B cell (primary cell): Measurements from ENCODE around the gene KAZN. TPM values are rescaled to one million over a fixed set of nuclear protein-coding genes. Genes with fewer than 3 reads are reported as not detected.

Source experiments
- ATAC-seq: fragments of 200-7000 bp; cut with Tn5 transposase; one replicate; pipeline ENCODE4 v1.10.0; 2021; ENCODE audit warnings: low read depth, mild to moderate bottlenecking, moderate number of reproducible peaks, moderate library complexity
- CTCF ChIA-PET: fragments of 350-600 bp; sonication (Branson Sonifier 250); formaldehyde crosslinking; loops from one replicate; lab custom pipeline; 2021; ENCODE audit warnings: antibody characterized with exemption, inconsistent platforms; lab: Charles Lee
- POLR2A ChIA-PET: fragments of 350-600 bp; sonication (Branson Sonifier 250); formaldehyde crosslinking; loops from one replicate; lab custom pipeline; 2021; ENCODE audit warnings: antibody characterized with exemption; lab: Charles Lee
- DNase-seq: peaks from one replicate; pipeline ENCODE4 v3.0.0; 2013
- H2AFZ ChIP-seq: 2 replicates; pipeline ENCODE4 v1.6.1; 2012; ENCODE audit warnings: mild to moderate bottlenecking, low read depth, low read length; ENCODE audit not compliant: insufficient read depth, poor library complexity, severe bottlenecking
- H3K27ac ChIP-seq, 2 donors: 1 replicate in 1 of 2; 2 replicates in 1 of 2; pipeline ENCODE4 v1.5.1; 2012 to 2013; ENCODE audit warnings: low read length in 2 of 2, mild to moderate bottlenecking in 2 of 2, moderate library complexity in 1 of 2
- H3K27me3 ChIP-seq, 4 experiments: fragments of 200-600 bp in 1 of 4; sonication (generic) in 1 of 4; replicated peaks in 1 of 4; 1 replicate in 2 of 4; 2 replicates in 2 of 4; pipeline versions ENCODE4 v1.6.1 to v1.7.0; 2013 to 2016; ENCODE audit warnings: low read length in 3 of 4, mild to moderate bottlenecking in 2 of 4, mixed read lengths in 1 of 4, moderate library complexity in 1 of 4; ENCODE audit not compliant: insufficient read depth in 4 of 4, control insufficient read depth in 3 of 4; ENCODE audit errors: control extremely low read depth in 1 of 4
- H3K36me3 ChIP-seq, 2 experiments: replicated peaks in 1 of 2; 1 replicate in 1 of 2; 2 replicates in 1 of 2; pipeline versions ENCODE4 v1.6.1 to v1.7.1; 2013; ENCODE audit warnings: low read length in 1 of 2; ENCODE audit not compliant: insufficient read depth in 2 of 2, control insufficient read depth in 1 of 2; ENCODE audit errors: control extremely low read depth in 1 of 2, extremely low read depth in 1 of 2
- H3K4me1 ChIP-seq, 2 donors: fragments of 200-600 bp in 1 of 2; sonication (generic) in 1 of 2; 1 replicate in 1 of 2; 2 replicates in 1 of 2; pipeline versions ENCODE4 v1.5.1 to v1.6.1; 2013 to 2017; ENCODE audit warnings: low read length in 2 of 2; ENCODE audit not compliant: control insufficient read depth in 2 of 2, insufficient read depth in 2 of 2
- H3K4me2 ChIP-seq: replicated peaks from 2 replicates; pipeline ENCODE3; 2012; ENCODE audit warnings: mild to moderate bottlenecking, low read depth, low read length; ENCODE audit not compliant: poor library complexity, severe bottlenecking
- H3K4me3 ChIP-seq, 5 experiments: fragments of 200-600 bp in 1 of 5; sonication (generic) in 1 of 5; 1 replicate in 3 of 5; 2 replicates in 2 of 5; pipeline versions ENCODE4 v1.5.1 to v1.7.0; 2011 to 2016; ENCODE audit warnings: low read length in 4 of 5, mild to moderate bottlenecking in 4 of 5, low read depth in 2 of 5, control low read depth in 1 of 5, moderate library complexity in 1 of 5; ENCODE audit not compliant: insufficient read depth in 1 of 5; ENCODE audit errors: control extremely low read depth in 1 of 5, extremely low read depth in 1 of 5
- H3K79me2 ChIP-seq: fragments of 200-600 bp; sonication (generic); one replicate; pipeline ENCODE4 v1.6.0; 2016; ENCODE audit warnings: low read length; ENCODE audit not compliant: control insufficient read depth, insufficient read depth
- H3K9ac ChIP-seq: fragments of 200-600 bp; sonication (generic); 2 replicates; pipeline ENCODE4 v1.6.1; 2017; ENCODE audit warnings: mild to moderate bottlenecking, low read length, moderate library complexity
- H3K9me3 ChIP-seq, 3 donors: one replicate each; pipeline versions ENCODE4 v1.6.1 to v1.7.1; 2013; ENCODE audit warnings: low read length in 2 of 3; ENCODE audit not compliant: control insufficient read depth in 2 of 3, insufficient read depth in 1 of 3; ENCODE audit errors: control extremely low read depth in 1 of 3
- H4K20me1 ChIP-seq: 2 replicates; pipeline ENCODE4 v1.6.0; 2012; ENCODE audit warnings: mild to moderate bottlenecking, low read length; ENCODE audit not compliant: insufficient read depth, control insufficient read depth, poor library complexity, severe bottlenecking
- H3K27ac Mint-ChIP-seq: one replicate; pipeline ENCODE4 v1.8.0; 2021; ENCODE audit warnings: mixed read lengths
- H3K27me3 Mint-ChIP-seq: one replicate; pipeline ENCODE4 v1.8.0; 2021; ENCODE audit warnings: mixed read lengths
- H3K4me1 Mint-ChIP-seq: one replicate; pipeline ENCODE4 v1.8.0; 2021; ENCODE audit warnings: mixed read lengths
- H3K4me3 Mint-ChIP-seq: one replicate; pipeline ENCODE4 v1.8.0; 2021; ENCODE audit warnings: mixed read lengths
- H3K9me3 Mint-ChIP-seq: one replicate; pipeline ENCODE4 v1.8.0; 2022; ENCODE audit warnings: mixed read lengths; ENCODE audit not compliant: insufficient read depth
- CTCF ChIP-seq: fragments of 200-600 bp; IDR thresholded peaks from one replicate; pipeline ENCODE4 v1.8.0; 2022; ENCODE audit warnings: antibody characterized with exemption, mild to moderate bottlenecking
- EZH2 ChIP-seq: IDR thresholded peaks from 2 replicates; pipeline ENCODE4 v1.6.1; 2012; ENCODE audit warnings: borderline replicate concordance, low read depth, mild to moderate bottlenecking, moderate library complexity, low read length; ENCODE audit not compliant: insufficient read depth, poor library complexity, severe bottlenecking
- WGBS: methylation state at CpG from one replicate; pipeline ENCODE4 v1.1.5; 2013; ENCODE audit warnings: missing lambda C conversion rate; ENCODE audit not compliant: insufficient coverage; 5-methylcytosine and 5-hydroxymethylcytosine counted together
- intact Hi-C: fragments of 100-400 bp; cut with micrococcal nuclease; formaldehyde crosslinking; loops from one replicate; pipeline ENCODE4 v1.10.0; 2022
- polyA plus RNA-seq: library from polyadenylated mRNA; depleted of rRNA; stranded (reverse); fragments of >200 nt; gene quantifications from 2 replicates; pipeline ENCODE4 v1.2.3, GENCODE V29; 2012
- total RNA-seq, 2 donors: library from RNA; stranded (reverse); fragments of 120-200 nt in 1 of 2; gene quantifications; 1 replicate in 1 of 2; 2 replicates in 1 of 2; pipeline versions ENCODE4 v1.2.3 to v1.2.4, GENCODE V29; 2013 to 2022

The KAZN gene
- total and polyA plus RNA-seq, 2 donors (not counting 1 experiment from before 2014, with no cell fraction given), result 0.13 to 0.39 TPM

- Histone ChIP-seq H3K4me3 (no peak overlapping the region), H3K9me3 (peaks cover 0 to 16% (median 16%) of the 10 kb centered on the region in 3 donors), H4K20me1 (no peaks in the 10 kb centered on the region), H3K27me3 (no peaks in the 10 kb centered on the region), H3K36me3 (no peaks in the 10 kb centered on the region), H3K4me2 (no peak overlapping the region), H3K79me2 (no peaks in the 10 kb centered on the region), H3K9ac (no peak overlapping the region), H3K4me1 (no peaks in the 10 kb centered on the region), H2AFZ (no peak overlapping the region), H3K27ac (no peak overlapping the region)
- DNase-seq (no peak), ATAC-seq (no peak)
- no peak overlapping the region for H3K27ac Mint-ChIP-seq
- intact Hi-C loops, result no loop called here
- peaks cover 6% of the 10 kb centered on the region for H3K27me3 Mint-ChIP-seq
- CTCF ChIA-PET, result no interaction called here
- POLR2A ChIA-PET, result no interaction called here
- H3K9me3 Mint-ChIP-seq, result peaks cover 10% of the 10 kb centered on the region
- no peak for TF ChIP-seq EZH2
- H3K4me3 Mint-ChIP-seq, result no peak overlapping the region
- H3K4me1 Mint-ChIP-seq, result no peaks in the 10 kb centered on the region
- 71% methylated on average over 3 of the region's 4 CpGs for WGBS
These were observed 248.2 kb downstream of the KAZN start for GRCh38 chr1:14846688-14847087.

- no peaks in the 10 kb centered on the region for H3K27me3 ChIP-seq
- H3K79me2 ChIP-seq, result no peaks in the 10 kb centered on the region
- no peak overlapping the region for H3K4me2 ChIP-seq
- H3K27me3 Mint-ChIP-seq, result peaks cover 2% of the 10 kb centered on the region
- H2AFZ ChIP-seq, result no peak overlapping the region
- H3K9me3 ChIP-seq, result peaks cover 0 to 8% (median 2%) of the 10 kb centered on the region in 3 donors
- no peaks in the 10 kb centered on the region for H4K20me1 ChIP-seq
- H3K4me3 ChIP-seq, result no peak overlapping the region
- no peak overlapping the region for H3K9ac ChIP-seq
- no peaks in the 10 kb centered on the region for H3K4me1 ChIP-seq
- no peak overlapping the region for H3K4me3 Mint-ChIP-seq
- peaks cover 2% of the 10 kb centered on the region for H3K9me3 Mint-ChIP-seq
- ChIA-PET CTCF (no interaction called here), POLR2A (no interaction called here)
- intact Hi-C loops, result no loop called here
- H3K27ac ChIP-seq, result no peak overlapping the region
- H3K4me1 Mint-ChIP-seq, result no peaks in the 10 kb centered on the region
- DNase-seq (no peak), ATAC-seq (no peak)
- no peak for TF ChIP-seq EZH2
- TF ChIP-seq CTCF, result no peak
- WGBS, result 93% methylated on average over 5 of the region's 6 CpGs
- no peaks in the 10 kb centered on the region for H3K36me3 ChIP-seq
- H3K27ac Mint-ChIP-seq, result no peak overlapping the region
These were observed 249.7 kb downstream of the KAZN start for GRCh38 chr1:14848203-14848602.
